ENCODE data around the gene PRKG1.
"Not testable (repeated sequence)": the region's sequence is repeated elsewhere in the genome, so short reads cannot be mapped to it uniquely, and the experiment has no call there.

The PRKG1 gene

GRCh38 chr10:51542853-51543252 is 468.6 kb downstream of the PRKG1 start:
- no peak for DNase-seq

GRCh38 chr10:51544933-51545332 is 470.6 kb downstream of the PRKG1 start:
- no peak for DNase-seq

GRCh38 chr10:51547941-51548340 is 473.7 kb downstream of the PRKG1 start:
- DNase-seq = no peak

- DNase-seq = no peak
Measured at GRCh38 chr10:51552879-51553278, 478.6 kb downstream of the PRKG1 start.

- DNase-seq = peak; percentile 37
Measured at GRCh38 chr10:51564896-51565510, 490.7 kb downstream of the PRKG1 start.

- no peak for DNase-seq
Measured at GRCh38 chr10:51567271-51567670, 493.0 kb downstream of the PRKG1 start.

GRCh38 chr10:51569467-51569866 is 495.2 kb downstream of the PRKG1 start:
- DNase-seq = no peak

GRCh38 chr10:51574248-51575048 is 500.2 kb downstream of the PRKG1 start:
- DNase-seq = no peak

- DNase-seq = not testable (repeated sequence)
Measured at GRCh38 chr10:51581196-51581595, 506.9 kb downstream of the PRKG1 start.

- DNase-seq = no peak
Measured at GRCh38 chr10:51583976-51584375, 509.7 kb downstream of the PRKG1 start.

- no peak for DNase-seq
Measured at GRCh38 chr10:51585742-51586141, 511.5 kb downstream of the PRKG1 start.

- DNase-seq = no peak
Measured at GRCh38 chr10:51588984-51589383, 514.7 kb downstream of the PRKG1 start.

GRCh38 chr10:51590818-51591217 is 516.5 kb downstream of the PRKG1 start:
- DNase-seq = no peak

GRCh38 chr10:51596695-51597094 is 522.4 kb downstream of the PRKG1 start:
- no peak for DNase-seq

GRCh38 chr10:51599647-51600046 is 525.4 kb downstream of the PRKG1 start:
- no peak for DNase-seq

GRCh38 chr10:51602326-51602725 is 528.0 kb downstream of the PRKG1 start:
- no peak for DNase-seq

GRCh38 chr10:51604579-51604978 is 530.3 kb downstream of the PRKG1 start:
- no peak for DNase-seq

GRCh38 chr10:51606825-51607462 is 532.7 kb downstream of the PRKG1 start:
- DNase-seq = no peak

GRCh38 chr10:51607463-51607835 is 533.2 kb downstream of the PRKG1 start:
- DNase-seq = no peak

- DNase-seq = no peak
Measured at GRCh38 chr10:51608211-51608610, 533.9 kb downstream of the PRKG1 start.

- no peak for DNase-seq
Measured at GRCh38 chr10:51615764-51616298, 541.5 kb downstream of the PRKG1 start.

- DNase-seq = no peak
Measured at GRCh38 chr10:51617576-51618235, 543.4 kb downstream of the PRKG1 start.

- DNase-seq = no peak
Measured at GRCh38 chr10:51619365-51619764, 545.1 kb downstream of the PRKG1 start.
